ENCODE measurements around the gene FRMD8.

DNA sequence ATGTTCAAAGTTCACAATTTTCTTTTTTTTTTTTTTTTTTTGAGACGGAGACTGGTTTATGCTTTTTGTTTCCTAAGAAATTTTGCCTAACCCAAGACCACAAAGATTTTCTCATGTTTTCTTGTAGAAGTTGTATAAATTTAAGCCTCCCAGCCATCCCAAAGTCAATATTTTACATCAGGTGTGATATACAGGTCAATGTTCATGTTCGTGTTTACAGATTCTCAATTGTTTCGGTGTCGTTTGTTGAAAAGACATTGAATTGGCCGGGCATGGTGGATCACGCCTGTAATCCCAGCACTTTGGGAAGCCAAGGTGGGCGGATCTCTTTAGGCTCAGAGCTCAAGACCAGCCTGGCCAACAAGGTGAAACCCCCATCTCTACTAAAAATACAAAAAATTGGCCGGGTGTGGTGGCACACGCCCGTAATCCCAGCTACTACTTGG, 15.4 kb downstream of the FRMD8 start:
- TF ChIP-seq EZH2phosphoT487 (IDR thresholded peaks at IDR 0.05; ENCODE audit: insufficient read depth, low read depth) (no peak), EZH2 (IDR thresholded peaks at IDR 0.05; ENCODE audit: insufficient read depth, poor library complexity, severe bottlenecking) (no peak)
